ENCODE measurements around the gene OSBPL6.

DNA sequence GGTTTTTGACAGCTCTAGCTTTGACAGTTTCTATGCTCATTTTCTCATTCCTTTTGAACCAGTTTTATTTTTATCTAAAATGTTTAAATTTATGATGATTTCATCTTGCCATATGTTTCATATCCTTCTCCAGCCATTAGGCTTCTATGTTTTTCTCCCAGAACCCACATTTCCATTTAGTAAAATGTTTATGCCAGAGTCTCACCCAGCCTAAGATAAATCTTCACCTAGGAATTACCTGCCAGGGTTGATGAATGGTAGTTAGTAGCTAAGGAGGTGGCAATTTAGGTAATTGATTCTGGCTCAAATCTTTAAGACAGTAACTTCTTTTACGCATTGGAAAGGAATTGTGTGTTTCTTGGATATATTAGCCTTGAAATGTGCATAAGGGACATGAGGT lies 173.0 kb downstream of the OSBPL6 start:
- TF ChIP-seq, protein P1, sequence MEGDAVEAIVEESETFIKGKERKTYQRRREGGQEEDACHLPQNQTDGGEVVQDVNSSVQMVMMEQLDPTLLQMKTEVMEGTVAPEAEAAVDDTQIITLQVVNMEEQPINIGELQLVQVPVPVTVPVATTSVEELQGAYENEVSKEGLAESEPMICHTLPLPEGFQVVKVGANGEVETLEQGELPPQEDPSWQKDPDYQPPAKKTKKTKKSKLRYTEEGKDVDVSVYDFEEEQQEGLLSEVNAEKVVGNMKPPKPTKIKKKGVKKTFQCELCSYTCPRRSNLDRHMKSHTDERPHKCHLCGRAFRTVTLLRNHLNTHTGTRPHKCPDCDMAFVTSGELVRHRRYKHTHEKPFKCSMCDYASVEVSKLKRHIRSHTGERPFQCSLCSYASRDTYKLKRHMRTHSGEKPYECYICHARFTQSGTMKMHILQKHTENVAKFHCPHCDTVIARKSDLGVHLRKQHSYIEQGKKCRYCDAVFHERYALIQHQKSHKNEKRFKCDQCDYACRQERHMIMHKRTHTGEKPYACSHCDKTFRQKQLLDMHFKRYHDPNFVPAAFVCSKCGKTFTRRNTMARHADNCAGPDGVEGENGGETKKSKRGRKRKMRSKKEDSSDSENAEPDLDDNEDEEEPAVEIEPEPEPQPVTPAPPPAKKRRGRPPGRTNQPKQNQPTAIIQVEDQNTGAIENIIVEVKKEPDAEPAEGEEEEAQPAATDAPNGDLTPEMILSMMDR (tag by site-specific recombination; IDR thresholded peaks at IDR 0.05) = no peak
- TF ChIP-seq ZNF549 (tag by site-specific recombination; IDR thresholded peaks at IDR 0.05) (no peak), ZNF621 (tag by site-specific recombination; IDR thresholded peaks at IDR 0.05) (no peak), ZNF530 (tag by site-specific recombination; IDR thresholded peaks at IDR 0.05; ENCODE audit: low read depth) (no peak), ZNF211 (tag by site-specific recombination; IDR thresholded peaks at IDR 0.05; ENCODE audit: low read depth) (no peak), ZNF768 (tag by site-specific recombination; IDR thresholded peaks at IDR 0.05) (no peak), ZBTB8A (tag by site-specific recombination; IDR thresholded peaks at IDR 0.05) (no peak)
- TF ChIP-seq, protein P2, sequence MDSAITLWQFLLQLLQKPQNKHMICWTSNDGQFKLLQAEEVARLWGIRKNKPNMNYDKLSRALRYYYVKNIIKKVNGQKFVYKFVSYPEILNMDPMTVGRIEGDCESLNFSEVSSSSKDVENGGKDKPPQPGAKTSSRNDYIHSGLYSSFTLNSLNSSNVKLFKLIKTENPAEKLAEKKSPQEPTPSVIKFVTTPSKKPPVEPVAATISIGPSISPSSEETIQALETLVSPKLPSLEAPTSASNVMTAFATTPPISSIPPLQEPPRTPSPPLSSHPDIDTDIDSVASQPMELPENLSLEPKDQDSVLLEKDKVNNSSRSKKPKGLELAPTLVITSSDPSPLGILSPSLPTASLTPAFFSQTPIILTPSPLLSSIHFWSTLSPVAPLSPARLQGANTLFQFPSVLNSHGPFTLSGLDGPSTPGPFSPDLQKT (IDR thresholded peaks at IDR 0.05; ENCODE audit: borderline replicate concordance, low read depth, low read length) = no peak
- TF ChIP-seq, protein P3, sequence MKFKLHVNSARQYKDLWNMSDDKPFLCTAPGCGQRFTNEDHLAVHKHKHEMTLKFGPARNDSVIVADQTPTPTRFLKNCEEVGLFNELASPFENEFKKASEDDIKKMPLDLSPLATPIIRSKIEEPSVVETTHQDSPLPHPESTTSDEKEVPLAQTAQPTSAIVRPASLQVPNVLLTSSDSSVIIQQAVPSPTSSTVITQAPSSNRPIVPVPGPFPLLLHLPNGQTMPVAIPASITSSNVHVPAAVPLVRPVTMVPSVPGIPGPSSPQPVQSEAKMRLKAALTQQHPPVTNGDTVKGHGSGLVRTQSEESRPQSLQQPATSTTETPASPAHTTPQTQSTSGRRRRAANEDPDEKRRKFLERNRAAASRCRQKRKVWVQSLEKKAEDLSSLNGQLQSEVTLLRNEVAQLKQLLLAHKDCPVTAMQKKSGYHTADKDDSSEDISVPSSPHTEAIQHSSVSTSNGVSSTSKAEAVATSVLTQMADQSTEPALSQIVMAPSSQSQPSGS (tag by site-specific recombination; IDR thresholded peaks at IDR 0.05; ENCODE audit: low read depth) = no peak
- TF ChIP-seq, protein P4, sequence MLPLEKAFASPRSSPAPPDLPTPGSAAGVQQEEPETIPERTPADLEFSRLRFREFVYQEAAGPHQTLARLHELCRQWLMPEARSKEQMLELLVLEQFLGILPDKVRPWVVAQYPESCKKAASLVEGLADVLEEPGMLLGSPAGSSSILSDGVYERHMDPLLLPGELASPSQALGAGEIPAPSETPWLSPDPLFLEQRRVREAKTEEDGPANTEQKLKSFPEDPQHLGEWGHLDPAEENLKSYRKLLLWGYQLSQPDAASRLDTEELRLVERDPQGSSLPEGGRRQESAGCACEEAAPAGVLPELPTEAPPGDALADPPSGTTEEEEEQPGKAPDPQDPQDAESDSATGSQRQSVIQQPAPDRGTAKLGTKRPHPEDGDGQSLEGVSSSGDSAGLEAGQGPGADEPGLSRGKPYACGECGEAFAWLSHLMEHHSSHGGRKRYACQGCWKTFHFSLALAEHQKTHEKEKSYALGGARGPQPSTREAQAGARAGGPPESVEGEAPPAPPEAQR (tag by site-specific recombination; IDR thresholded peaks at IDR 0.05) = no peak

Data from HEK293 (cell line).